Choroid plexus epithelial cell (primary cell): ENCODE data around the gene AGMO.

Experiments used
- DNase-seq: peaks from one replicate; pipeline ENCODE4 v3.0.0-alpha.2; 2010; ENCODE audit warnings: low read depth
- H3K4me3 ChIP-seq: 2 replicates; pipeline ENCODE4 v1.5.1; 2011; ENCODE audit warnings: low read depth, mild to moderate bottlenecking, control low read depth, low read length, moderate library complexity
- TF ChIP-seq, protein P1 (sequence below): conservative IDR thresholded peaks from 2 replicates; pipeline ENCODE4 v1.5.1; 2011; ENCODE audit warnings: low read depth, mild to moderate bottlenecking, control low read depth, inconsistent platforms, low read length, moderate library complexity

Gene AGMO

DNA sequence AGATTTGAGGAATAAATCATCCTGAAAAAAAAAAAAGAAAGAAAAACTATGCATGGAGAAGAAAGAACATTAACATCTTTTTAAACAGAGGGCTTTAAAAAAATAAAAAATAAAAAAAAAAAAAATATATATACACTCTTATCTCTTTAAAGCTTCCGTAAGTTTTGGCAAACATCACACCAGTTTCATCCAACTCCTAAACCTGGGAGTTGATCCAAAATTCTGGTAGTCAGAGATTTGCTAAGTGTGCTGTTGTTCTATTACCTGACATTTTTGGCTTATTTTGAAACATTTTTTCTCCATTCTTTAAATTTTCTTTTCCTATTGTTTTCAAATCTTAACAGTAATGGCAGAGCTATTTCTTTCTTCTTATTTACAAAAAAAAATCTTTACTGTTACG lies 273.1 kb downstream of the AGMO start:
- TF ChIP-seq, protein P1, sequence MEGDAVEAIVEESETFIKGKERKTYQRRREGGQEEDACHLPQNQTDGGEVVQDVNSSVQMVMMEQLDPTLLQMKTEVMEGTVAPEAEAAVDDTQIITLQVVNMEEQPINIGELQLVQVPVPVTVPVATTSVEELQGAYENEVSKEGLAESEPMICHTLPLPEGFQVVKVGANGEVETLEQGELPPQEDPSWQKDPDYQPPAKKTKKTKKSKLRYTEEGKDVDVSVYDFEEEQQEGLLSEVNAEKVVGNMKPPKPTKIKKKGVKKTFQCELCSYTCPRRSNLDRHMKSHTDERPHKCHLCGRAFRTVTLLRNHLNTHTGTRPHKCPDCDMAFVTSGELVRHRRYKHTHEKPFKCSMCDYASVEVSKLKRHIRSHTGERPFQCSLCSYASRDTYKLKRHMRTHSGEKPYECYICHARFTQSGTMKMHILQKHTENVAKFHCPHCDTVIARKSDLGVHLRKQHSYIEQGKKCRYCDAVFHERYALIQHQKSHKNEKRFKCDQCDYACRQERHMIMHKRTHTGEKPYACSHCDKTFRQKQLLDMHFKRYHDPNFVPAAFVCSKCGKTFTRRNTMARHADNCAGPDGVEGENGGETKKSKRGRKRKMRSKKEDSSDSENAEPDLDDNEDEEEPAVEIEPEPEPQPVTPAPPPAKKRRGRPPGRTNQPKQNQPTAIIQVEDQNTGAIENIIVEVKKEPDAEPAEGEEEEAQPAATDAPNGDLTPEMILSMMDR = no peak
- H3K4me3 ChIP-seq = no peak overlapping the region
- peak; percentile 11 for DNase-seq

DNA sequence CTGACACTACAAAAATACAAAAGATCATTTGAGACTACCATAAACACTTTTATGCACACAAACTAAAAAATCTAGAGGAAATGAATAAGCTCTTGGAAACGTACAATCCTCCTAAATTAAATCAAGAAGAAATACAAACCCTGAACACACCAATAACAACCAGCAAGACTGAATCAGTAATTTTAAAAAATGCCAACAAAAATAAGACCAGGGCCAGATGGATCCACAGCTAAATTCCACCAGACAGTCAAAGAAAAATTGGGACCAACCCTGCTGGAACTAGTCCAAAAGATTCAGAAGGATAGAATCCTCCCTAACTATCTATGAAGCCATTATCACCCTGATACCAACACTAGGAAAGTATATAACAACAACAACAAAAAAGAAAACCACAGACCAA lies 277.4 kb downstream of the AGMO start:
- TF ChIP-seq, protein P1 = no peak
- H3K4me3 ChIP-seq = no peak overlapping the region
- DNase-seq = no peak

DNA sequence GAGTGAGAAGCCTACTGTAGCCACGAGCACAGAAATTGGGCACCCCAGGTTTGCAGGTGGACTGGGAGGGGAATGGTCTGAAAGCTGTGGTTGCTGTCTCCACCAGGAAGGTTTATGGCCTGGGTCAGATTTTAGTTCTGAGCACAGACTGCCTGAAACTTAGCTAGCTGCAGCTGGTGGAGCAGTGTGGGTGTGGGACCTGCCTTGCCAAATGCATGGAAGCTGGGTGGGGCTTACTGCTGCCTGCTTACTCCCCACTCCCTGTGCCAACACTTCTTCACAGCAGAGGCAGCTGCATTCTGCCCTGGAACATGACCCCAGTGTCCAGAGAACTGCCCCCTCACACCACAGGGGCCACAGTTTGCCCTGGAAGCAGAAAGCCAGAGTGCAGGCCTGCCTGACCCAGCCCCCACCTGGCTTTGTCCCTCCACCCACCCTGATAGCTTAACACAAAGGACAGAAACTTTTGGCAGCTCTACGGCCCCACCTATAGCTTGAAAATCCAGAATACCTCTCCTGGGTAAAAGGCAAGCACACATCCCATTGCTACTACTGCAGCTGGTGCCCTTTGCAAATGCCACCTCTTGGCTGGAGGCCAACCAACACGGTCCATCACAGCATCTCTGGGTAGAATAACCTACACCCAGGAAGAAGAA lies 281.6 kb downstream of the AGMO start:
- no peak for DNase-seq
- TF ChIP-seq, protein P1 = no peak
- H3K4me3 ChIP-seq = no peak overlapping the region

DNA sequence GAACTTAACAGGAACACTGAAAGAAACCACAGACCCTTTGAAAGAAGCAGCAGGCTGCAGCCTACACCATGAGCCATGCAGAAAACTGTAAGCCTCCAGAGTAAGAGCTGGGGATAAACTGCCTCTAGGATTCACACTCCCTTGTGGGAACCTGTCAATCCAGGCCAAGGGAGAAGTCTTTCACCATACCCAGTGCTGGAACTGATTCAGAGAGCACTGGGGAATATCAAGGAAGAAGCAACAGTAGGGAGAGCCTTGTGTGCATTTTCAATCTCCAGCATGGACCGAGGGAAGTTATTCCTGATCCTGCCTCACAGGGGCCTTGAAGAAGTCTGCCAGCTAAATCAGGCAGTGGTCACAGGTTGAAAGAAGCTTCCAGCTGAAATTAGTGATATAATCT lies 282.2 kb downstream of the AGMO start:
- DNase-seq = no peak
- TF ChIP-seq, protein P1 = no peak
- H3K4me3 ChIP-seq = no peak overlapping the region

DNA sequence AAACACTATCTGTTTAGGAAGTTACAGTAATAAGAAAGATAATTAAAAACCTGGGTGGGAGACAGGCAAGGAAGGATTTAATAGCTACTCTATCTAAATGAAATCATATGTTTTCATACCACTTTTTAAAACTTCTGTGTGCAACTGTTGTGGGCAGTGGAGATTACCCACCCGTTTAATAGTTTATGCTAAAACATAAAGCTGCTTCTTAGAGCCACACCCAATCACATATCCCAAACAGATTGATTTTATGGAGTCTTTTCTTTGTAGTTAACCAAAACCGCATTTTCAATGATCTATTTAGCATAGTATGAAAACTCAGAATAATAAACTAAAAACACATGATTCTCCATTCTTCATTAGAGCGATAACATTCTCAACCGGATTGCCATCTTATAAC lies 304.1 kb downstream of the AGMO start:
- DNase-seq = no peak

DNA sequence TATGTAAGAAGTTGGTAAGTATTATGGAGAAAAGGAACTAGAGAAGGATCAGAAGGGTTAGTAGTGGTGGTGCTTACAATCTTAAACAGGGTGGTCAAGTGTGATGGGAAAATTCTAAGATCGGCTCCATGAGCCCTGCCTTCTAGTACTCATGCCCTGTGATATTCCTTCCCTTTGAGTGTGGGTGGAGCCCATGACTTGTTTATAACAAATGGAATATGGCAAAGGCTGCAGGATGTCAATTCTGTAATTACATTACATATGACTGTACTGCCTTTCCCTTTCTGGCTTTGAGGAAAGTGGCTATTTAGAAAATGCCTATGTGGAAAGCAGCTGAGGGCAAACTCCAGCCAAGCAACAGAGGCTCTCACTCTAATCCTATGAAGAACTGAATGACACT lies 309.6 kb downstream of the AGMO start:
- DNase-seq = no peak
- TF ChIP-seq, protein P1 = no peak
- no peak overlapping the region for H3K4me3 ChIP-seq

More for the DNA sequence above, 304.1 kb downstream of the AGMO start:
- H3K4me3 ChIP-seq = no peak overlapping the region
- TF ChIP-seq, protein P1 = no peak

DNA sequence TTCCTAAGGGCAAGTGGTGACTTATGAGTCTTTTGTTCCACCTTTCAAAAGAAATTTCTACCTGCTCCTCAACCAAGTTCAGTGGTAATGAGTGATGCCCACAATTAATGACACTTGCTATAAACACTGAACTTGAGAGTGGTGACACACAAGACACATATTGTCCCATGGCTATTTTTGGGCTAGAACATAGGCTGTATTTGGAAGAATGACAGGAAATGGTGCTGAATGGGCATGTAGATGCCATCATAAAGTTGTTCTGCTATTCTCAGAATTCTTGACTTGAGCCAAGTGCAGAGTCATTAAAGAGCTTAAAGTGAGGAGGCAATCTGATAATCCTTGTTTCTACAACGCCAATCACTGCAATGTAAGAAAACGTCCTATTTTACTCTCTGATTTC lies 313.3 kb downstream of the AGMO start:
- no peak for DNase-seq
- TF ChIP-seq, protein P1 = no peak
- H3K4me3 ChIP-seq = no peak overlapping the region
